Urinary bladder (tissue), 4 donors: Measurements from ENCODE around the gene SLC9C1. TPM values are rescaled to one million over a fixed set of nuclear protein-coding genes. Genes with fewer than 3 reads are reported as not detected.
"Not testable (repeated sequence)": the region's sequence is repeated elsewhere in the genome, so short reads cannot be mapped to it uniquely, and the experiment has no call there.

Experiments used
- DNase-seq: peaks from one replicate; pipeline ENCODE4 v3.0.0-alpha.2; 2015; ENCODE audit errors: extremely low spot score
- H3K27ac ChIP-seq: one replicate; pipeline ENCODE4 v1.5.1; 2013; ENCODE audit warnings: low read depth, mild to moderate bottlenecking, moderate library complexity
- H3K36me3 ChIP-seq: one replicate; pipeline ENCODE4 v1.6.1; 2013; ENCODE audit warnings: mild to moderate bottlenecking, moderate library complexity; ENCODE audit not compliant: insufficient read depth
- H3K4me1 ChIP-seq: one replicate; pipeline ENCODE4 v1.6.1; 2013; ENCODE audit warnings: mild to moderate bottlenecking, moderate library complexity; ENCODE audit not compliant: insufficient read depth
- H3K4me3 ChIP-seq: one replicate; pipeline ENCODE4 v1.5.1; 2013; ENCODE audit warnings: low read depth, low read length
- WGBS: extraction: QIAGEN DNeasy Blood & Tissue Kit; methylation state at CpG from one replicate; pipeline ENCODE4 v1.1.7; 2013; 5-methylcytosine and 5-hydroxymethylcytosine counted together
- polyA plus RNA-seq: library from polyadenylated mRNA; stranded (reverse); fragments of 200-250 nt; gene quantifications from one replicate; pipeline ENCODE4 v1.2.3, GENCODE V29; 2013
- total RNA-seq: library from RNA; depleted of rRNA; stranded (reverse); fragments of >200 nt; gene quantifications from one replicate; pipeline ENCODE4 v1.2.3, GENCODE V29; 2014
- donor health status: healthy with polysubstance abuse.
- donor health status: healthy.

SLC9C1 gene
- total and polyA plus RNA-seq, 2 donors: 1.9 TPM; not detected in 1

GRCh38 chr3:112199622-112200316 lies 94.2 kb downstream of the SLC9C1 start:
- Histone ChIP-seq H3K27ac (no peak overlapping the region), H3K36me3 (no peaks in the 10 kb centered on the region), H3K4me1 (no peaks in the 10 kb centered on the region), H3K4me3 (no peak overlapping the region)
- WGBS: 83% methylated on average over 5 of the region's 5 CpGs
- DNase-seq: no peak

- WGBS: 70% methylated on average over 1 of the region's 1 CpG
- Histone ChIP-seq H3K27ac (no peak overlapping the region), H3K4me1 (no peaks in the 10 kb centered on the region), H3K36me3 (no peaks in the 10 kb centered on the region), H3K4me3 (no peak overlapping the region)
- no peak for DNase-seq
These were observed 96.9 kb downstream of the SLC9C1 start for GRCh38 chr3:112197131-112197530.

- Histone ChIP-seq H3K4me1 (no peaks in the 10 kb centered on the region), H3K36me3 (no peaks in the 10 kb centered on the region), H3K4me3 (no peak overlapping the region), H3K27ac (no peak overlapping the region)
- no peak for DNase-seq
- 85% methylated on average over 1 of the region's 1 CpG for WGBS
These were observed 106.7 kb downstream of the SLC9C1 start for GRCh38 chr3:112187300-112187699.

- not testable (repeated sequence) for H3K4me3 ChIP-seq, H3K27ac ChIP-seq, H3K4me1 ChIP-seq, H3K36me3 ChIP-seq, DNase-seq
- WGBS: 18% methylated on average over 31 of the region's 42 CpGs
These were observed 108.5 kb downstream of the SLC9C1 start for GRCh38 chr3:112185423-112186035.

- H3K27ac ChIP-seq: no peak overlapping the region
- H3K4me3 ChIP-seq: no peak overlapping the region
- H3K4me1 ChIP-seq: no peaks in the 10 kb centered on the region
- H3K36me3 ChIP-seq: no peaks in the 10 kb centered on the region
- no peak for DNase-seq
- 88% methylated on average over 6 of the region's 6 CpGs for WGBS
These were observed 118.4 kb downstream of the SLC9C1 start for GRCh38 chr3:112175646-112176045.

GRCh38 chr3:112175037-112175436 lies 119.0 kb downstream of the SLC9C1 start:
- Histone ChIP-seq H3K36me3 (no peaks in the 10 kb centered on the region), H3K4me1 (no peaks in the 10 kb centered on the region), H3K27ac (no peak overlapping the region), H3K4me3 (no peak overlapping the region)
- no peak for DNase-seq
- WGBS: 93% methylated on average over 5 of the region's 5 CpGs

GRCh38 chr3:112171144-112171543 lies 122.9 kb downstream of the SLC9C1 start:
- DNase-seq: no peak
- no peaks in the 10 kb centered on the region for H3K4me1 ChIP-seq
- H3K27ac ChIP-seq: no peak overlapping the region
- WGBS: 89% methylated on average over 3 of the region's 3 CpGs
- H3K36me3 ChIP-seq: no peaks in the 10 kb centered on the region
- H3K4me3 ChIP-seq: no peak overlapping the region

- no peak for DNase-seq
These were observed 124.0 kb downstream of the SLC9C1 start for GRCh38 chr3:112170046-112170445.

GRCh38 chr3:112167758-112168157 lies 126.3 kb downstream of the SLC9C1 start:
- Histone ChIP-seq H3K4me3 (no peak overlapping the region), H3K27ac (no peak overlapping the region), H3K36me3 (no peaks in the 10 kb centered on the region), H3K4me1 (no peaks in the 10 kb centered on the region)
- no peak for DNase-seq
- 81% methylated on average over 2 of the region's 2 CpGs for WGBS

More at GRCh38 chr3:112170046-112170445, 124.0 kb downstream of the SLC9C1 start:
- Histone ChIP-seq H3K4me1 (no peaks in the 10 kb centered on the region), H3K27ac (no peak overlapping the region), H3K4me3 (no peak overlapping the region), H3K36me3 (no peaks in the 10 kb centered on the region)
- WGBS: 87% methylated on average over 2 of the region's 2 CpGs

GRCh38 chr3:112149136-112149535 lies 144.9 kb downstream of the SLC9C1 start:
- no peak for DNase-seq
- Histone ChIP-seq H3K27ac (no peak overlapping the region), H3K4me3 (no peak overlapping the region), H3K36me3 (peaks cover 1% of the 10 kb centered on the region), H3K4me1 (no peaks in the 10 kb centered on the region)
- WGBS: 84% methylated on average over 1 of the region's 1 CpG

GRCh38 chr3:112143689-112144088 lies 150.3 kb downstream of the SLC9C1 start:
- Histone ChIP-seq H3K36me3 (no peaks in the 10 kb centered on the region), H3K4me3 (no peak overlapping the region), H3K4me1 (no peaks in the 10 kb centered on the region), H3K27ac (no peak overlapping the region)
- 81% methylated on average over 1 of the region's 1 CpG for WGBS
- DNase-seq: no peak

GRCh38 chr3:112143251-112143650 lies 150.8 kb downstream of the SLC9C1 start:
- no peaks in the 10 kb centered on the region for H3K4me1 ChIP-seq
- H3K36me3 ChIP-seq: no peaks in the 10 kb centered on the region
- no peak overlapping the region for H3K4me3 ChIP-seq
- no peak for DNase-seq
- H3K27ac ChIP-seq: no peak overlapping the region
- 92% methylated on average over 1 of the region's 1 CpG for WGBS

GRCh38 chr3:112141293-112141692 lies 152.7 kb downstream of the SLC9C1 start:
- no peak overlapping the region for H3K27ac ChIP-seq
- no peak overlapping the region for H3K4me3 ChIP-seq
- WGBS: 70% methylated on average over 2 of the region's 2 CpGs
- H3K4me1 ChIP-seq: no peaks in the 10 kb centered on the region
- no peaks in the 10 kb centered on the region for H3K36me3 ChIP-seq
- no peak for DNase-seq

- DNase-seq: no peak
- no peaks in the 10 kb centered on the region for H3K4me1 ChIP-seq
- H3K4me3 ChIP-seq: no peak overlapping the region
- no peak overlapping the region for H3K27ac ChIP-seq
- WGBS: 86% methylated on average over 1 of the region's 1 CpG
- H3K36me3 ChIP-seq: no peaks in the 10 kb centered on the region
These were observed 153.4 kb downstream of the SLC9C1 start for GRCh38 chr3:112140584-112140983.
